Smooth muscle cell (in vitro differentiated cells): Measurements from ENCODE around the gene PTPN14. TPM values are rescaled to one million over a fixed set of nuclear protein-coding genes. Genes with fewer than 3 reads are reported as not detected.

ENCODE experiments used
- DNase-seq: peaks from one replicate; lab custom pipeline; 2025; ENCODE audit not compliant: unreplicated experiment; lab: John Stamatoyannopoulos, UW
- H2AFZ ChIP-seq: fragments of 200-600 bp; sonication (generic); 2 replicates; pipeline ENCODE4 v1.6.0; 2016; ENCODE audit warnings: antibody characterized with exemption, low read depth, mild to moderate bottlenecking
- H3F3A ChIP-seq: fragments of 200-600 bp; sonication (generic); 2 replicates; pipeline ENCODE4 v1.6.0; 2017; ENCODE audit warnings: antibody characterized with exemption, low read depth
- H3K27ac ChIP-seq: fragments of 200-600 bp; sonication (generic); 2 replicates; pipeline ENCODE4 v1.5.1; 2016; ENCODE audit warnings: low read depth, mild to moderate bottlenecking
- H3K27me3 ChIP-seq: fragments of 200-600 bp; sonication (generic); 2 replicates; pipeline ENCODE4 v1.6.1; 2016; ENCODE audit warnings: low read depth, mild to moderate bottlenecking
- H3K36me3 ChIP-seq: fragments of 200-600 bp; sonication (generic); 2 replicates; pipeline ENCODE4 v1.5.1; 2016; ENCODE audit warnings: low read depth
- H3K4me1 ChIP-seq: fragments of 200-600 bp; sonication (generic); 2 replicates; pipeline ENCODE4 v1.5.1; 2016; ENCODE audit warnings: low read depth
- H3K4me2 ChIP-seq: fragments of 200-600 bp; sonication (generic); 2 replicates; pipeline ENCODE4 v1.6.0; 2016; ENCODE audit warnings: mild to moderate bottlenecking
- H3K4me3 ChIP-seq: fragments of 200-600 bp; sonication (generic); 2 replicates; pipeline ENCODE4 v1.5.1; 2016; ENCODE audit warnings: mild to moderate bottlenecking
- H3K79me2 ChIP-seq: fragments of 200-600 bp; sonication (generic); 2 replicates; pipeline ENCODE4 v1.6.0; 2016; ENCODE audit warnings: low read depth, mild to moderate bottlenecking
- H3K9ac ChIP-seq: fragments of 200-600 bp; sonication (generic); 2 replicates; pipeline ENCODE4 v1.6.0; 2016; ENCODE audit warnings: low read depth
- H3K9me3 ChIP-seq: fragments of 200-600 bp; sonication (generic); replicated peaks from 2 replicates; pipeline ENCODE4 v1.5.1; 2016; ENCODE audit warnings: low read depth
- H4K20me1 ChIP-seq: fragments of 200-600 bp; sonication (generic); 2 replicates; pipeline ENCODE4 v1.6.0; 2016; ENCODE audit warnings: low read depth
- WGBS: methylation state at CpG from one replicate; pipeline ENCODE4 v1.1.7; 2016; ENCODE audit warnings: low lambda C conversion rate; 5-methylcytosine and 5-hydroxymethylcytosine counted together
- polyA plus RNA-seq: library from polyadenylated mRNA; unstranded; fragments of >200 nt; fragmentation: Nextera tagmentation; extraction: Ambion mirVana; gene quantifications from 2 replicates; pipeline ENCODE4 v1.2.1, GENCODE V29; 2016
- total RNA-seq: library from RNA; depleted of rRNA; stranded (reverse); fragments of >200 nt; gene quantifications from 2 replicates; pipeline ENCODE4 v1.2.3, GENCODE V29; 2014
- TF ChIP-seq, protein P1 (sequence below): fragments of 200-600 bp; sonication (generic); IDR thresholded peaks from 2 replicates; pipeline ENCODE4 v1.5.1; 2017; ENCODE audit warnings: borderline replicate concordance, mild to moderate bottlenecking, antibody characterized with exemption; ENCODE audit not compliant: insufficient read depth, poor library complexity, severe bottlenecking

PTPN14 gene
- total and polyA plus RNA-seq, 2 experiments from 2014 or later = 13.7 to 28.6 TPM

DNA sequence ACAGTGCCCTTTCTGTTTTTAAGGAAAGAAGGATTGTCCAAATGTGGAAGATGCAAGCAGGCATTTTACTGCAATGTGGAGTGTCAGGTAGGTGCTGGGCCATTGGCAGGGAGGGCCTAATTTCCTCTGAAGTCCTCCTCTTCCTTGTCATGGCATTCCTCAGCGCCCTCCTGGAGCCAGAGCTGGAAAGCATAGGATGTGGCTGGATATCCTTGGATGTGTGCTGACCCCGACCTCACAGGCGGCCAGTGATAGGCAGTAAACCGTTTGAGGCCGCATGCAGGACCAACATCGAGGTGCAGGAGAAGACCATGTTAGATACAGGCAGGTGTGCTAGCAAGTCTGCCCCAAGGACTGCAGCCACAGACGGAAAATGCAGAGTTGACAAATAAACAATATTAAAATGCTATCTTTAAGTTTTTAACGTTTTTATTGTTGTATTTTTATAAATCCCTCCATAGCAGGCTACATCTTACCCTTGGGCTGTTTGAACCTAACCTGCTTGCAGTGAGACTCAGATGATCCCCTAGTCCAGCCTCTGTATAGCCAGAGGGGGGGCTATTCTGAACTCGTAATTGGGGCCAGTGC, 246.1 kb downstream of the PTPN14 start:
- no peaks in the 10 kb centered on the region for H3K36me3 ChIP-seq
- H3K4me1 ChIP-seq = no peaks in the 10 kb centered on the region
- TF ChIP-seq, protein P1, sequence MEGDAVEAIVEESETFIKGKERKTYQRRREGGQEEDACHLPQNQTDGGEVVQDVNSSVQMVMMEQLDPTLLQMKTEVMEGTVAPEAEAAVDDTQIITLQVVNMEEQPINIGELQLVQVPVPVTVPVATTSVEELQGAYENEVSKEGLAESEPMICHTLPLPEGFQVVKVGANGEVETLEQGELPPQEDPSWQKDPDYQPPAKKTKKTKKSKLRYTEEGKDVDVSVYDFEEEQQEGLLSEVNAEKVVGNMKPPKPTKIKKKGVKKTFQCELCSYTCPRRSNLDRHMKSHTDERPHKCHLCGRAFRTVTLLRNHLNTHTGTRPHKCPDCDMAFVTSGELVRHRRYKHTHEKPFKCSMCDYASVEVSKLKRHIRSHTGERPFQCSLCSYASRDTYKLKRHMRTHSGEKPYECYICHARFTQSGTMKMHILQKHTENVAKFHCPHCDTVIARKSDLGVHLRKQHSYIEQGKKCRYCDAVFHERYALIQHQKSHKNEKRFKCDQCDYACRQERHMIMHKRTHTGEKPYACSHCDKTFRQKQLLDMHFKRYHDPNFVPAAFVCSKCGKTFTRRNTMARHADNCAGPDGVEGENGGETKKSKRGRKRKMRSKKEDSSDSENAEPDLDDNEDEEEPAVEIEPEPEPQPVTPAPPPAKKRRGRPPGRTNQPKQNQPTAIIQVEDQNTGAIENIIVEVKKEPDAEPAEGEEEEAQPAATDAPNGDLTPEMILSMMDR = no peak
- H3K4me2 ChIP-seq = no peak overlapping the region
- no peak overlapping the region for H3K27ac ChIP-seq
- H2AFZ ChIP-seq = no peak overlapping the region
- no peak for DNase-seq
- H3K9me3 ChIP-seq = no peaks in the 10 kb centered on the region
- no peaks in the 10 kb centered on the region for H3K27me3 ChIP-seq
- 96% methylated on average over 9 of the region's 9 CpGs for WGBS
- no peaks in the 10 kb centered on the region for H3F3A ChIP-seq
- H3K4me3 ChIP-seq = no peak overlapping the region
- peaks cover 16% of the 10 kb centered on the region for H4K20me1 ChIP-seq
- no peaks in the 10 kb centered on the region for H3K79me2 ChIP-seq
- H3K9ac ChIP-seq = no peak overlapping the region

- DNase-seq = no peak
- H3K27me3 ChIP-seq = no peaks in the 10 kb centered on the region
- no peaks in the 10 kb centered on the region for H3K36me3 ChIP-seq
- no peaks in the 10 kb centered on the region for H3K9me3 ChIP-seq
- no peak overlapping the region for H3K4me2 ChIP-seq
- H3K4me3 ChIP-seq = no peak overlapping the region
- TF ChIP-seq, protein P1 = no peak
- no peaks in the 10 kb centered on the region for H3K79me2 ChIP-seq
- no peaks in the 10 kb centered on the region for H3K4me1 ChIP-seq
- WGBS = 82% methylated on average over 25 of the region's 25 CpGs
- no peaks in the 10 kb centered on the region for H3F3A ChIP-seq
- H2AFZ ChIP-seq = no peak overlapping the region
- H3K9ac ChIP-seq = no peak overlapping the region
- H4K20me1 ChIP-seq = peaks cover 13% of the 10 kb centered on the region
- H3K27ac ChIP-seq = no peak overlapping the region
Observed at GRCh38 chr1:214303141-214303930, 248.1 kb downstream of the PTPN14 start.

GRCh38 chr1:214301526-214301925, 249.9 kb downstream of the PTPN14 start:
- TF ChIP-seq, protein P1 = no peak
- Histone ChIP-seq H3K27me3 (no peaks in the 10 kb centered on the region), H3K36me3 (no peaks in the 10 kb centered on the region), H3K79me2 (no peaks in the 10 kb centered on the region), H3K27ac (no peak overlapping the region), H2AFZ (no peak overlapping the region), H3K4me3 (no peak overlapping the region), H3F3A (no peaks in the 10 kb centered on the region), H4K20me1 (peaks cover 13% of the 10 kb centered on the region), H3K4me2 (no peak overlapping the region), H3K9me3 (no peaks in the 10 kb centered on the region), H3K9ac (no peak overlapping the region), H3K4me1 (peaks cover 6% of the 10 kb centered on the region)
- DNase-seq = no peak
